GM21528 (cell line): ENCODE results near the gene UNC5C.
"Not testable (repeated sequence)": the region's sequence is repeated elsewhere in the genome, so short reads cannot be mapped to it uniquely, and the experiment has no call there.

ENCODE experiments used
- ATAC-seq: cut with Tn5 transposase; IDR thresholded peaks from one replicate; pipeline ENCODE4 v1.9.1; 2021; ENCODE audit warnings: mild to moderate bottlenecking, moderate library complexity; ENCODE audit not compliant: unreplicated experiment, low FRiP score

The UNC5C gene

GRCh38 chr4:95191537-95191936, 357.2 kb downstream of the UNC5C start:
- no peak for ATAC-seq

GRCh38 chr4:95190751-95191436, 357.9 kb downstream of the UNC5C start:
- ATAC-seq, result no peak

- no peak for ATAC-seq
These were observed 359.9 kb downstream of the UNC5C start for GRCh38 chr4:95188701-95189370.

- no peak for ATAC-seq
These were observed 362.1 kb downstream of the UNC5C start for GRCh38 chr4:95186666-95187065.

GRCh38 chr4:95183656-95184408, 364.9 kb downstream of the UNC5C start:
- no peak for ATAC-seq

GRCh38 chr4:95181996-95182306, 366.8 kb downstream of the UNC5C start:
- ATAC-seq, result no peak

GRCh38 chr4:95181243-95181995, 367.4 kb downstream of the UNC5C start:
- ATAC-seq, result no peak

- no peak for ATAC-seq
These were observed 368.1 kb downstream of the UNC5C start for GRCh38 chr4:95180531-95181242.

GRCh38 chr4:95178938-95179337, 369.8 kb downstream of the UNC5C start:
- no peak for ATAC-seq

- not testable (repeated sequence) for ATAC-seq
These were observed 377.4 kb downstream of the UNC5C start for GRCh38 chr4:95171377-95171776.

- ATAC-seq, result no peak
These were observed 378.6 kb downstream of the UNC5C start for GRCh38 chr4:95170176-95170575.

GRCh38 chr4:95167805-95168204, 381.0 kb downstream of the UNC5C start:
- no peak for ATAC-seq

- ATAC-seq, result peak; percentile 76
These were observed 382.7 kb downstream of the UNC5C start for GRCh38 chr4:95165926-95166524.

GRCh38 chr4:95162867-95163266, 385.9 kb downstream of the UNC5C start:
- no peak for ATAC-seq

- ATAC-seq, result no peak
These were observed 386.8 kb downstream of the UNC5C start for GRCh38 chr4:95161781-95162469.

GRCh38 chr4:95159384-95159783, 389.4 kb downstream of the UNC5C start:
- no peak for ATAC-seq

- ATAC-seq, result no peak
These were observed 390.1 kb downstream of the UNC5C start for GRCh38 chr4:95158626-95159025.

- no peak for ATAC-seq
These were observed 390.7 kb downstream of the UNC5C start for GRCh38 chr4:95158045-95158444.

- ATAC-seq, result no peak
These were observed 391.2 kb downstream of the UNC5C start for GRCh38 chr4:95157596-95157995.

- ATAC-seq, result peak; percentile 8
These were observed 392.4 kb downstream of the UNC5C start for GRCh38 chr4:95156452-95156765.
